Prostate gland (tissue), 2 donors: ENCODE data around the gene GABRB2. TPM values are rescaled to one million over a fixed set of nuclear protein-coding genes. Genes with fewer than 3 reads are reported as not detected.

ENCODE experiments used
- DNase-seq: peaks from one replicate; pipeline ENCODE4 v3.0.0-alpha.2; 2019; ENCODE audit warnings: low spot score
- H3K27ac ChIP-seq, 2 donors: fragments of 200-600 bp; sonication (generic); 2 replicates each; pipeline ENCODE4 v1.5.1; 2017 to 2019
- H3K27me3 ChIP-seq: fragments of 200-600 bp; sonication (generic); replicated peaks from 2 replicates; pipeline ENCODE4 v1.5.1; 2019; ENCODE audit not compliant: insufficient read depth
- H3K36me3 ChIP-seq, 2 donors: fragments of 200-600 bp; sonication (generic); 1 replicate in 1 of 2; 2 replicates in 1 of 2; pipeline versions ENCODE4 v1.5.1 to v1.8.1; 2017 to 2019
- H3K4me1 ChIP-seq: fragments of 200-600 bp; sonication (generic); replicated peaks from 2 replicates; pipeline ENCODE4 v1.5.1; 2019
- H3K4me3 ChIP-seq, 2 donors: fragments of 200-600 bp; sonication (generic); 2 replicates each; pipeline ENCODE4 v1.5.1; 2017 to 2019
- H3K9me3 ChIP-seq: fragments of 200-600 bp; sonication (generic); 2 replicates; pipeline ENCODE4 v1.5.1; 2017
- CTCF ChIP-seq, 4 experiments: fragments of 200-600 bp in 2 of 4; fragments of 450-650 bp in 2 of 4; sonication (generic) in 2 of 4; IDR thresholded peaks; 1 replicate in 3 of 4; 2 replicates in 1 of 4; pipeline ENCODE4 v1.5.1; 2016 to 2019; ENCODE audit warnings: antibody characterized with exemption in 4 of 4, mild to moderate bottlenecking in 2 of 4, moderate library complexity in 2 of 4
- POLR2A ChIP-seq: fragments of 450-650 bp; IDR thresholded peaks from one replicate; pipeline ENCODE4 v1.6.1; 2016; ENCODE audit warnings: antibody characterized with exemption, mild to moderate bottlenecking
- POLR2AphosphoS5 ChIP-seq: sonication (generic); formaldehyde crosslinking; IDR thresholded peaks from one replicate; pipeline ENCODE4 v1.6.1; 2017; ENCODE audit warnings: antibody characterized with exemption
- WGBS: methylation state at CpG from one replicate; pipeline ENCODE4 v1.1.5; 2018; 5-methylcytosine and 5-hydroxymethylcytosine counted together
- intact Hi-C: fragments of 100-400 bp; cut with DNase I; formaldehyde crosslinking; loops from one replicate; pipeline ENCODE4 v1.14.2; 2022
- total RNA-seq, 2 donors: library from RNA; depleted of rRNA; stranded (reverse); fragments of >200 nt; gene quantifications; one replicate each; pipeline ENCODE4 v1.1.0, GENCODE V29; 2016

Gene GABRB2
- total RNA-seq, 2 donors from 2014 or later, result 1.1 TPM; not detected in 1

DNA sequence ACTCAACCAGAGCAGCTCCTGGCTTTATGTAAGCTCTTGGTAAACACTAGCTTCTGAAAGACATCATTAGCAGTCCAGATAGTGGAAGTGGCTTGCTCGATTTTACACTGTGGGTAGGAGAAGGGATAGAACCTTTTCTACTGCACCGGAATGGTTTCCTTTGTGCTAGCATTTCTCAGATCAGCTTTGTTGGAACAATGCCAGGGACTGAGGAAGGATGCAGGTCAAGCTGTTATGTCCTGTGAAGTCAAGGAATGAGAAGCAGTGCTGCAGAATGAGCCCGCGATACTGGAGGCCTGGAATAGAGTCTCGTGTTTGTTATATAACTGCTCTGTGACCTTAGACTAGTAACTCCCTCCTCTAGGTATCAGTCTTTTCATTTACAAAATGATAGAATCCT, 233.6 kb downstream of the GABRB2 start:
- no peak for TF ChIP-seq CTCF (IDR thresholded peaks at IDR 0.05)
- no peak for TF ChIP-seq POLR2A
- TF ChIP-seq POLR2AphosphoS5, result no peak
- intact Hi-C loops, result no loop called here
- no peak overlapping the region for H3K4me3 ChIP-seq
- no peaks in the 10 kb centered on the region for H3K36me3 ChIP-seq
- DNase-seq, result no peak
- 71% methylated on average over 5 of the region's 5 CpGs for WGBS
- H3K9me3 ChIP-seq, result no peaks in the 10 kb centered on the region
- no peak overlapping the region for H3K27ac ChIP-seq
- H3K27me3 ChIP-seq, result no peaks in the 10 kb centered on the region
- H3K4me1 ChIP-seq, result no peaks in the 10 kb centered on the region

DNA sequence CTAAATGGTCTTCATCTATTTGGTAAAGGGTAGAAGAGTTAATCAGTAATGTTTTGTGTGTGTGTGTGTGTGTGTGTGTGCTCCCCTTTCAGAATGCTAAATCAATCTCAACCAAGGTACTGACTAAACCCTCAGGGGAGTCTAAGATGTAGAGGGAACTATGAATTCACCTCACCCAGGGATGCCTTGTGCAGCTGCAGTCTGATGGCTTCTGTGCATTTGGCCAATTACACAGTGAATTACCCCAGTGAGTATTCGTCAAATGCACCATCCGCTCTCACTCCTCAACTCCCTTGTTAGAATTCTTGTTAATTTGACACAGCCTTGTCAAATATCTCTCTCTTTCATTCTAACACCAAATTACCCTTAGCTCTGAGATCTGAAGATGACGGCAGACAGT, 234.6 kb downstream of the GABRB2 start:
- TF ChIP-seq POLR2AphosphoS5 (no peak), POLR2A (no peak), CTCF (IDR thresholded peaks at IDR 0.05) (no peak)
- 79% methylated on average over 3 of the region's 3 CpGs for WGBS

DNA sequence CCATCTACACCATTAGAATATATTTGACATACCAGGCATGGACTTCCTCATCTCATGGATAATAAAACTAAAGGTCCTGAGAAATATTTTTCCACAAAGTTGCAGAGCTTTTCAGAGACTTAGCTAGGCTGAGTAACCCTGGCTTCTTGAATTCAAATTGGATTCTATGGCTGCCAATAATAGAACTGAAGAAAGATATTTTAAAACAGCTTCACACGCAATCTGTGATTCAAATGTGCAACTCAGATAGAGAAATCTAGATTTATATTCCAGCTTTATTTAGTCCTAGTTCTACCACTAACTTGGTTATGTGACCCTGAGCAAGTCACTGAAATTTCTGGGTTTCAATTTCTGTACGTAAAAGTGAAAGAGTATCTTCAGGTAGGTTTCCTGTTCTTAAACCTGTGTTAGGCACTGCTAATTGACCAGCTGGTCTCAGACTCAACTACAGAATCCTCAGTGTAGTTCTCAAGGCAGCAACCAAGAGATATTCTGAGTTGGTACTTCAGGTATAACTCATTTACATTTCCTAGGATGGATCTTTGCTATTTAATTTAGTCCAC, 235.3 kb downstream of the GABRB2 start:
- TF ChIP-seq CTCF (IDR thresholded peaks at IDR 0.05) (no peak), POLR2A (no peak), POLR2AphosphoS5 (no peak)
- Histone ChIP-seq H3K27me3 (no peaks in the 10 kb centered on the region), H3K9me3 (no peaks in the 10 kb centered on the region), H3K4me3 (no peak overlapping the region), H3K27ac (no peak overlapping the region), H3K36me3 (no peaks in the 10 kb centered on the region), H3K4me1 (no peaks in the 10 kb centered on the region)
- WGBS, result 95% methylated on average over 2 of the region's 2 CpGs
- no peak for DNase-seq
- intact Hi-C loops, result no loop called here

More for the DNA sequence above, 234.6 kb downstream of the GABRB2 start:
- H3K27ac ChIP-seq, result no peak overlapping the region
- intact Hi-C loops, result no loop called here
- H3K36me3 ChIP-seq, result no peaks in the 10 kb centered on the region
- no peak overlapping the region for H3K4me3 ChIP-seq
- DNase-seq, result no peak
- no peaks in the 10 kb centered on the region for H3K4me1 ChIP-seq
- no peaks in the 10 kb centered on the region for H3K9me3 ChIP-seq
- no peaks in the 10 kb centered on the region for H3K27me3 ChIP-seq

DNA sequence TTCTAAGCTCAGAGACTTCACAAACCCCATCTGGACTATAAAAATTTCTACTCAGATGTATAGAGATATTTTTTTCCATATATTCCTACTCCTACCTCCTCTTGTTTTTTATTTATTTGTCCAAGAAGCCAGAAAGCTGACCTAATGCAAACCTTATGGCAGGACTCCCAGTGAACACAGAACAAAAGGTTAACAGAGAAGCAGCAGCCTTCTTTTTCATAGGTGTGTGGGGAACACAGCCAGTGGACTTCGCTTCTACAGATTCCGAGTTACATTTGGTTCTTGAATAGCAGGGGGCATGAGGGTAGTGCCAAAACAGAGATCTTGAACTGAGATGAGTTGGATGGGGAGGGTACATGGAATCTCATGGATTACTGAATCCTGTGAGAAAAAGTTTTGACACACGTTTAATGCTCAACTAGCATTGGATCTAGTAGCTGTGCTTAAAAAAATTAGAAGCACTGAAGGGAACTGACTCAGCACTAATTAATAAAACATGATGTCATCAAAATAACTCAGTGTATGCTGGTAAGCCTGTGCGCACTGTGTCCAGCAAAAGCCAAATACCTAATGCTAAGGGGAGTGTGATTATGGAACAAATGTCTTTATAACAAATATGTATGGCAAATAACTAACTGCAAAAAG, 240.1 kb downstream of the GABRB2 start:
- H3K4me1 ChIP-seq, result no peaks in the 10 kb centered on the region
- DNase-seq, result no peak
- H3K27me3 ChIP-seq, result no peaks in the 10 kb centered on the region
- H3K27ac ChIP-seq, result no peak overlapping the region
- H3K4me3 ChIP-seq, result no peak overlapping the region
- H3K36me3 ChIP-seq, result no peaks in the 10 kb centered on the region
- intact Hi-C loops, result no loop called here
- H3K9me3 ChIP-seq, result no peaks in the 10 kb centered on the region
- TF ChIP-seq POLR2A (no peak), CTCF (IDR thresholded peaks at IDR 0.05) (no peak), POLR2AphosphoS5 (no peak)
- 22% methylated on average over 4 of the region's 4 CpGs for WGBS

- intact Hi-C loops, result no loop called here
- Histone ChIP-seq H3K27ac (no peak overlapping the region), H3K27me3 (no peaks in the 10 kb centered on the region), H3K4me1 (no peaks in the 10 kb centered on the region), H3K36me3 (no peaks in the 10 kb centered on the region), H3K4me3 (no peak overlapping the region), H3K9me3 (no peaks in the 10 kb centered on the region)
- DNase-seq, result no peak
- no peak for TF ChIP-seq POLR2A
- no peak for TF ChIP-seq CTCF (IDR thresholded peaks at IDR 0.05)
- TF ChIP-seq POLR2AphosphoS5, result no peak
Observed at GRCh38 chr5:161305601-161306000, 240.9 kb downstream of the GABRB2 start.
